GM12878 (cell line): ENCODE data around the gene NAALADL1. TPM values are rescaled to one million over a fixed set of nuclear protein-coding genes. Genes with fewer than 3 reads are reported as not detected.
A peak's percentile ranks its signal among the peaks of the same experiment; 100 is the strongest.

ENCODE experiments used
- HDAC6 ChIP-seq: fragments of 200-600 bp; sonication (generic); IDR thresholded peaks from one replicate; pipeline ENCODE4 v1.8.0; 2017; ENCODE audit warnings: antibody characterized with exemption; ENCODE audit not compliant: unreplicated experiment
- JUNB ChIP-seq: IDR thresholded peaks from 2 replicates; pipeline ENCODE4 v1.6.1; 2016; ENCODE audit warnings: antibody characterized with exemption, mild to moderate bottlenecking
- KLF5 ChIP-seq: fragments of 450-650 bp; IDR thresholded peaks from 2 replicates; pipeline ENCODE4 v1.6.1; 2014; ENCODE audit warnings: mild to moderate bottlenecking; ENCODE audit not compliant: partially characterized antibody
- MEF2A ChIP-seq: IDR thresholded peaks from 2 replicates; pipeline ENCODE4 v1.6.1; 2011; ENCODE audit warnings: low read depth, mild to moderate bottlenecking, low read length, moderate library complexity; ENCODE audit not compliant: insufficient read depth
- MEF2B ChIP-seq: fragments of 450-650 bp; IDR thresholded peaks from 2 replicates; pipeline ENCODE4 v1.6.1; 2018; ENCODE audit warnings: mild to moderate bottlenecking, moderate library complexity; ENCODE audit not compliant: partially characterized antibody, poor library complexity, severe bottlenecking
- NR2C2 ChIP-seq: IDR thresholded peaks from 2 replicates; pipeline ENCODE4 v1.6.1; 2011; ENCODE audit warnings: borderline replicate concordance, low read depth; ENCODE audit not compliant: control insufficient read depth, insufficient read length
- PAX5 ChIP-seq: IDR thresholded peaks from 2 replicates; pipeline ENCODE4 v1.6.1; 2011; ENCODE audit warnings: low read depth, low read length, borderline replicate concordance
- PKNOX1 ChIP-seq: fragments of 450-650 bp; IDR thresholded peaks from 2 replicates; pipeline ENCODE4 v1.6.1; 2016; ENCODE audit warnings: mild to moderate bottlenecking
- RUNX3 ChIP-seq: IDR thresholded peaks from 2 replicates; pipeline ENCODE4 v1.6.1; 2012; ENCODE audit warnings: low read length, inconsistent platforms
- TBL1XR1 ChIP-seq: IDR thresholded peaks from 2 replicates; pipeline ENCODE4 v1.6.1; 2012; ENCODE audit warnings: low read depth, low read length, improper control_type of control experiment
- USF1 ChIP-seq: IDR thresholded peaks from 2 replicates; pipeline ENCODE4 v1.6.1; 2011; ENCODE audit warnings: borderline replicate concordance, low read depth, mild to moderate bottlenecking, moderate library complexity, mixed read lengths, low read length; ENCODE audit not compliant: insufficient read depth; ENCODE audit errors: extremely low read length
- YY1 ChIP-seq: IDR thresholded peaks from 2 replicates; pipeline ENCODE4 v1.6.1; 2011; ENCODE audit warnings: low read depth, mild to moderate bottlenecking, low read length
- ZBTB4 ChIP-seq: fragments of 450-650 bp; formaldehyde crosslinking; IDR thresholded peaks from 2 replicates; pipeline ENCODE4 v1.4.0; 2022; ENCODE audit warnings: mild to moderate bottlenecking, moderate library complexity
- polyA plus RNA-seq, 11 experiments: library from polyadenylated mRNA; depleted of rRNA in 4 of 11; unstranded in 6 of 11; stranded (reverse) in 5 of 11; fragments of >200 nt; fragmentation: Nextera tagmentation in 4 of 11; fragmentation: Illumina TruSeq in 1 of 11; extraction: Ambion mirVana in 4 of 11; extraction: Trizol in 1 of 11; gene quantifications; 1 replicate in 1 of 11; 2 replicates in 10 of 11; pipeline versions ENCODE4 v1.2.1 to v1.2.3, GENCODE V29; 2011 to 2016; ENCODE audit warnings: inconsistent platforms in 2 of 11, missing spikeins in 2 of 11, low read depth in 1 of 11
- total RNA-seq, 4 experiments: library from RNA; depleted of rRNA in 3 of 4; stranded (reverse); fragments of >200 nt in 3 of 4; fragmentation: Illumina TruSeq in 1 of 4; extraction: Trizol in 1 of 4; gene quantifications; 2 replicates each; pipeline versions ENCODE4 v1.2.1 to v1.2.3, GENCODE V29; 2013 to 2021
- TF ChIP-seq, protein P1 (sequence below): IDR thresholded peaks from 2 replicates; pipeline ENCODE4 v1.6.1; 2012; ENCODE audit warnings: low read depth, low read length, improper control_type of control experiment

The NAALADL1 gene
- total and polyA plus RNA-seq, 10 of the 15 experiments (the other 5 are each of a cell fraction or from before 2014, with no cell fraction given): 0.77 to 5.5 (median 1.5) TPM

DNA sequence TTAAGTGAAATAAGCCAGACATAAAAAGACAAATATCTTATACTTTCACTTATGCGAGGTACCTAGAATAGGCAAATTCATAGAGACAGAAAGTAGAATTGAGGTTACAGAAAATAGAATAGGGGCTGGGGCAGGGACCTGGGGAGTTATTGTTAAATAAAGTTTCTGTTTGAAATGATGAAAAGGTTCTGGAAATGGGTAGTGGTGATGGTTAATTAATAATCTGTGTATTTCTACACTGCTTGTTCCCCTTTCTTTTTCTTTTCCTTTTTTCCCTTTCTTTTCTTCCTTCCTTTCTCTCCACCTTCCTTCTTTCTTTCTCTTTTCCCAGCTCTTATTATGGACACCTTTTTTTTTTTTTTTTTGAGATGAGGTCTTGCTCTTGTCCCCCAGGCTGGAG, 2.8 kb downstream of the NAALADL1 start (continued):
- no peak for TF ChIP-seq USF1
- peak; percentile 54 for TF ChIP-seq RUNX3
- TF ChIP-seq YY1: no peak
- peak; percentile 35 for TF ChIP-seq MEF2B
- no peak for TF ChIP-seq HDAC6
- no peak for TF ChIP-seq JUNB
- TF ChIP-seq KLF5: no peak
- 0 out of 2 replicates have a peak, but pooled peaks have one; percentile 17 for TF ChIP-seq MEF2A
- TF ChIP-seq TBL1XR1: no peak
- TF ChIP-seq ZBTB4 (CRISPR knock-in tag): no peak
- TF ChIP-seq PAX5: no peak
- TF ChIP-seq PKNOX1: no peak
- no peak for TF ChIP-seq NR2C2
- TF ChIP-seq, protein P1, sequence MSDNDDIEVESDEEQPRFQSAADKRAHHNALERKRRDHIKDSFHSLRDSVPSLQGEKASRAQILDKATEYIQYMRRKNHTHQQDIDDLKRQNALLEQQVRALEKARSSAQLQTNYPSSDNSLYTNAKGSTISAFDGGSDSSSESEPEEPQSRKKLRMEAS: no peak
